Aorta (tissue), 5 donors: Measurements from ENCODE around the gene PHF12. TPM values are rescaled to one million over a fixed set of nuclear protein-coding genes. Genes with fewer than 3 reads are reported as not detected.
"Not testable (repeated sequence)": the region's sequence is repeated elsewhere in the genome, so short reads cannot be mapped to it uniquely, and the experiment has no call there.

Experiments
- ATAC-seq: fragments of 200-7000 bp; cut with Tn5 transposase; one replicate; pipeline ENCODE4 v1.9.1; 2022; ENCODE audit warnings: moderate library complexity; ENCODE audit not compliant: low FRiP score
- DNase-seq, 2 donors: peaks; one replicate each; pipeline ENCODE4 v3.0.0-alpha.2; 2020
- H3K27ac ChIP-seq, 2 donors: one replicate each; pipeline ENCODE4 v1.5.1; 2013; ENCODE audit warnings: low read length in 2 of 2, mild to moderate bottlenecking in 2 of 2, moderate library complexity in 2 of 2, control low read depth in 1 of 2, inconsistent platforms in 1 of 2, low read depth in 1 of 2
- H3K27me3 ChIP-seq, 2 donors: one replicate each; pipeline ENCODE4 v1.6.1; 2013; ENCODE audit warnings: control low read depth in 1 of 2, low read length in 1 of 2, mild to moderate bottlenecking in 1 of 2, moderate library complexity in 1 of 2; ENCODE audit not compliant: insufficient read depth in 2 of 2, control insufficient read depth in 1 of 2
- H3K36me3 ChIP-seq, 2 donors: one replicate each; pipeline ENCODE4 v1.6.1; 2013; ENCODE audit warnings: control low read depth in 1 of 2, low read length in 1 of 2, mild to moderate bottlenecking in 1 of 2; ENCODE audit not compliant: insufficient read depth in 2 of 2, control insufficient read depth in 1 of 2
- H3K4me1 ChIP-seq, 2 donors: one replicate each; pipeline ENCODE4 v1.6.1; 2013; ENCODE audit warnings: low read length in 2 of 2, control low read depth in 1 of 2, mild to moderate bottlenecking in 1 of 2, moderate library complexity in 1 of 2; ENCODE audit not compliant: insufficient read depth in 2 of 2, control insufficient read depth in 1 of 2
- H3K4me3 ChIP-seq, 2 donors: one replicate each; pipeline ENCODE4 v1.5.1; 2013; ENCODE audit warnings: low read length in 2 of 2, control low read depth in 1 of 2, mild to moderate bottlenecking in 1 of 2
- H3K9me3 ChIP-seq: one replicate; pipeline ENCODE4 v1.6.1; 2013; ENCODE audit warnings: mild to moderate bottlenecking, low read length; ENCODE audit not compliant: control insufficient read depth
- WGBS, 2 donors: extraction: QIAGEN DNeasy Blood & Tissue Kit; methylation state at CpG; one replicate each; pipeline ENCODE4 v1.1.7; 2013; 5-methylcytosine and 5-hydroxymethylcytosine counted together
- intact Hi-C, 2 donors: fragments of 100-400 bp; cut with DNase I; formaldehyde crosslinking; loops; one replicate each; pipeline versions ENCODE4 v1.14.2 to v1.15.0; 2022
- polyA plus RNA-seq, 2 donors: library from polyadenylated mRNA; stranded (reverse); fragments of 200-250 nt; gene quantifications; one replicate each; pipeline ENCODE4 v1.2.3, GENCODE V29; 2013
- total RNA-seq, 2 donors: library from RNA; stranded (reverse); fragmentation: NEBNext Ultra II Directional; extraction: Animal tissue kit (Norgen Biotek cat#: 25700); gene quantifications; one replicate each; pipeline ENCODE4 v1.2.1, GENCODE V29; 2021
- donor health status: healthy with polysubstance abuse.
- donor health status: Bipolar disorder and iron deficiency.
- donor health status: DM: no; HTN: no; CAD: no.
- donor health status: DM: no; HTN: no; CAD: no.
- donor health status: DM: yes; HTN: yes; CAD: no.

Gene PHF12
- total and polyA plus RNA-seq, 4 donors: 10.1 to 47.0 (median 30.0) TPM

- peak overlapping the region in 1 of 2 donors; percentile 90 for H3K27ac ChIP-seq
- H3K4me3 ChIP-seq: peak overlapping the region in 1 of 2 donors; percentile 80
- ATAC-seq (no peak), DNase-seq (peak in 1 of 2 donors; percentile 41)
- no peaks in the 10 kb centered on the region for H3K27me3 ChIP-seq
- peaks cover 0 to 5% of the 10 kb centered on the region in 2 donors for H3K4me1 ChIP-seq
- intact Hi-C loops: loop anchor here in 1 of 2 donors (5.0 kb wide), 1 partner anchor 56 kb away; the partner anchor contains the start of gene PHF12
- 58 to 61% methylated on average over 3 of the region's 3 CpGs for WGBS, 2 donors
- no peaks in the 10 kb centered on the region for H3K9me3 ChIP-seq
- H3K36me3 ChIP-seq: no peaks in the 10 kb centered on the region
Measured at GRCh38 chr17:28895794-28896447, 55.4 kb downstream of the PHF12 start.

- ATAC-seq, H3K4me3 ChIP-seq, DNase-seq, H3K9me3 ChIP-seq, H3K4me1 ChIP-seq, intact Hi-C loops, H3K27me3 ChIP-seq, H3K36me3 ChIP-seq: not testable (repeated sequence)
- H3K27ac ChIP-seq: peak overlapping the region in 1 of 2 donors; percentile 26
- WGBS, 2 donors: 87 to 88% methylated on average over 16 of the region's 16 CpGs
Measured at GRCh38 chr17:28893248-28894183, 57.8 kb downstream of the PHF12 start.

- Histone ChIP-seq H3K27ac (no peak overlapping the region), H3K4me1 (peaks cover 0 to 5% of the 10 kb centered on the region in 2 donors), H3K9me3 (no peaks in the 10 kb centered on the region), H3K27me3 (no peaks in the 10 kb centered on the region), H3K36me3 (no peaks in the 10 kb centered on the region), H3K4me3 (no peak overlapping the region)
- ATAC-seq: no peak
- 87 to 93% methylated on average over 2 to 4 of the region's 4 CpGs for WGBS, 2 donors
- no peak for DNase-seq
- intact Hi-C loops: no loop called here
Measured at GRCh38 chr17:28892024-28892423, 59.3 kb downstream of the PHF12 start.

GRCh38 chr17:28891201-28891600 lies 60.1 kb downstream of the PHF12 start:
- Histone ChIP-seq H3K36me3 (no peaks in the 10 kb centered on the region), H3K4me1 (peaks cover 0 to 5% of the 10 kb centered on the region in 2 donors), H3K9me3 (no peaks in the 10 kb centered on the region), H3K27me3 (no peaks in the 10 kb centered on the region), H3K27ac (no peak overlapping the region), H3K4me3 (no peak overlapping the region)
- ATAC-seq (no peak), DNase-seq (no peak)
- WGBS, 2 donors: 91 to 96% methylated on average over 1 of the region's 1 CpG
- intact Hi-C loops: no loop called here

- peaks cover 0 to 5% of the 10 kb centered on the region in 2 donors for H3K4me1 ChIP-seq
Measured at GRCh38 chr17:28889996-28890395, 61.3 kb downstream of the PHF12 start.

GRCh38 chr17:28888832-28889231 lies 62.5 kb downstream of the PHF12 start:
- no peak overlapping the region for H3K4me3 ChIP-seq

More at GRCh38 chr17:28889996-28890395, 61.3 kb downstream of the PHF12 start:
- H3K4me3 ChIP-seq: no peak overlapping the region
- ATAC-seq (no peak), DNase-seq (no peak)
- no peaks in the 10 kb centered on the region for H3K9me3 ChIP-seq
- no peak overlapping the region for H3K27ac ChIP-seq
- 82 to 85% methylated on average over 5 of the region's 5 CpGs for WGBS, 2 donors
- no peaks in the 10 kb centered on the region for H3K36me3 ChIP-seq
- H3K27me3 ChIP-seq: no peaks in the 10 kb centered on the region
- intact Hi-C loops: no loop called here

GRCh38 chr17:28887871-28888471 lies 63.3 kb downstream of the PHF12 start:
- Histone ChIP-seq H3K4me1 (peaks cover 0 to 3% of the 10 kb centered on the region in 2 donors), H3K36me3 (peaks cover 0 to 2% of the 10 kb centered on the region in 2 donors), H3K4me3 (no peak overlapping the region), H3K27me3 (no peaks in the 10 kb centered on the region), H3K27ac (no peak overlapping the region), H3K9me3 (no peaks in the 10 kb centered on the region)
- no peak for DNase-seq
- no peak for ATAC-seq
- intact Hi-C loops: no loop called here
- 75 to 83% methylated on average over 12 of the region's 12 CpGs for WGBS, 2 donors

More at GRCh38 chr17:28888832-28889231, 62.5 kb downstream of the PHF12 start:
- 86 to 87% methylated on average over 7 of the region's 7 CpGs for WGBS, 2 donors
- H3K27ac ChIP-seq: no peak overlapping the region
- ATAC-seq (no peak), DNase-seq (no peak)
- no peaks in the 10 kb centered on the region for H3K27me3 ChIP-seq
- intact Hi-C loops: no loop called here
- peaks cover 0 to 2% of the 10 kb centered on the region in 2 donors for H3K36me3 ChIP-seq
- H3K9me3 ChIP-seq: no peaks in the 10 kb centered on the region
- H3K4me1 ChIP-seq: peaks cover 0 to 5% of the 10 kb centered on the region in 2 donors

GRCh38 chr17:28885951-28886350 lies 65.4 kb downstream of the PHF12 start:
- Histone ChIP-seq H3K4me3 (no peak overlapping the region), H3K27ac (no peak overlapping the region), H3K36me3 (peaks cover 0 to 14% of the 10 kb centered on the region in 2 donors), H3K4me1 (no peaks in the 10 kb centered on the region), H3K27me3 (no peaks in the 10 kb centered on the region), H3K9me3 (no peaks in the 10 kb centered on the region)
- DNase-seq: no peak
- WGBS, 2 donors: 85 to 88% methylated on average over 10 of the region's 10 CpGs
- ATAC-seq: no peak
- intact Hi-C loops: no loop called here
